ENCODE measurements around the gene KRT33B.

DNA sequence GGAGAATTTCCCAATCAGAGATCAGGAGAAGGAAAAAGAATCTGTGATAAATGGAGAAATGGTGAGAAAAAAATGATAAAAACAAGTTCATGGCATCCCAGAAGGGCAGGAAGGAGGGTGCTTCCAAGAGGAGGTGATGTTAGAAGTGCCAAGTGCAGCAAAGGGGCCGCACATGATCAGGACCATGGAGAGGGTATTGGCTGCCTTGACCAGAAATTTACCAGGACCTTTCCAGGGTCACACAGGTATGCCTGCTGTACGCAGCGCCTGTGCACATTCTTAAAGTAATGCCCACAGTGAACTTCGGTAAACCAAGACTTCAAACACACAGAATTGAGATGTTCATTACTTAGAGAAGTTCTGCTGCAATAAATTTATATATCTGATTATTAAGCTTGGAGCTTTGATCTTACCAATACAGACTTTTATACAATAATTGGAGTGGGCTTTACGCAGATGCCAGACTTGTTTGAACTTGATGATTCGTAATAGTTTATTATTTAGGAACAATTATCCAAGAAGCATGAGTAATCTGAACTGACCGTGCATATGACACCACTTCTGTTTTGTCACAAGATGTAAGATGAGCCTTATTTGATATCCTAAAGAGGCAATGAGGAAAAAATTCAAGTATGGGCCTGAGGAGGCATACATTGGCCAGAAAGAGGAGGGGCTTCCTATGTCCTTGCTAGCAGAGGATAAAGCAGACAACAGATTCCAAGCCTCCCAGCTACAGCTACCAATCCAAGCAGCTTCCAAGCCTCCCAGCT is 16.8 kb downstream of the KRT33B start:
- no peak for TF ChIP-seq EZH2 (IDR thresholded peaks at IDR 0.05; ENCODE audit: borderline replicate concordance, low read length)
- TF ChIP-seq, protein P1, sequence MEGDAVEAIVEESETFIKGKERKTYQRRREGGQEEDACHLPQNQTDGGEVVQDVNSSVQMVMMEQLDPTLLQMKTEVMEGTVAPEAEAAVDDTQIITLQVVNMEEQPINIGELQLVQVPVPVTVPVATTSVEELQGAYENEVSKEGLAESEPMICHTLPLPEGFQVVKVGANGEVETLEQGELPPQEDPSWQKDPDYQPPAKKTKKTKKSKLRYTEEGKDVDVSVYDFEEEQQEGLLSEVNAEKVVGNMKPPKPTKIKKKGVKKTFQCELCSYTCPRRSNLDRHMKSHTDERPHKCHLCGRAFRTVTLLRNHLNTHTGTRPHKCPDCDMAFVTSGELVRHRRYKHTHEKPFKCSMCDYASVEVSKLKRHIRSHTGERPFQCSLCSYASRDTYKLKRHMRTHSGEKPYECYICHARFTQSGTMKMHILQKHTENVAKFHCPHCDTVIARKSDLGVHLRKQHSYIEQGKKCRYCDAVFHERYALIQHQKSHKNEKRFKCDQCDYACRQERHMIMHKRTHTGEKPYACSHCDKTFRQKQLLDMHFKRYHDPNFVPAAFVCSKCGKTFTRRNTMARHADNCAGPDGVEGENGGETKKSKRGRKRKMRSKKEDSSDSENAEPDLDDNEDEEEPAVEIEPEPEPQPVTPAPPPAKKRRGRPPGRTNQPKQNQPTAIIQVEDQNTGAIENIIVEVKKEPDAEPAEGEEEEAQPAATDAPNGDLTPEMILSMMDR (conservative IDR thresholded peaks at IDR 0.05 in 1 of 2, IDR thresholded peaks at IDR 0.05 in 1 of 2; ENCODE audit: extremely low read depth in 1 of 2, insufficient read depth in 1 of 2, low read depth in 1 of 2, low read length in 2 of 2): no peak
